ENCODE data around the gene TRIM47. TPM values are rescaled to one million over a fixed set of nuclear protein-coding genes. Genes with fewer than 3 reads are reported as not detected.
A peak's percentile ranks its signal among the peaks of the same experiment; 100 is the strongest.

The TRIM47 gene
- total and polyA plus RNA-seq, 2 of the 13 experiments (the other 11 are each of a cell fraction or from before 2014, with no cell fraction given): 33.5 to 82.0 TPM

GRCh38 chr17:75843577-75844529, 34.5 kb downstream of the TRIM47 start, which contains the start of gene UNC13D (continued):
- TF ChIP-seq NFKB2 (CRISPR knock-in tag; IDR thresholded peaks at IDR 0.05; ENCODE audit: borderline replicate concordance) (peak; percentile 66; the same call in 1 of the 2 replicates), ZNF333 (CRISPR knock-in tag; IDR thresholded peaks at IDR 0.05; ENCODE audit: borderline replicate concordance) (0 out of 2 replicates have a peak, but pooled peaks have one; percentile 47), SIN3A (IDR thresholded peaks at IDR 0.05; ENCODE audit: borderline replicate concordance, low read depth, low read length) (no peak), GMEB1 (CRISPR knock-in tag; IDR thresholded peaks at IDR 0.05; ENCODE audit: borderline replicate concordance) (peak; percentile 39; the same call in 1 of the 2 replicates), ZNF331 (CRISPR knock-in tag; IDR thresholded peaks at IDR 0.05) (peak; percentile 14; the same call in 1 of the 2 replicates), HMG20A (CRISPR knock-in tag; IDR thresholded peaks at IDR 0.05; ENCODE audit: borderline replicate concordance) (peak; percentile 21; the same call in 1 of the 2 replicates), ZNF33B (CRISPR knock-in tag; IDR thresholded peaks at IDR 0.05) (peak; percentile 64; the same call in 1 of the 2 replicates), ZNF768 (CRISPR knock-in tag; IDR thresholded peaks at IDR 0.05) (no peak; the same call in 1 of the 2 replicates), TAF1 (CRISPR knock-in tag; IDR thresholded peaks at IDR 0.05) (peak; percentile 53; the same call in 1 of the 2 replicates), PBX3 (CRISPR knock-in tag; IDR thresholded peaks at IDR 0.05; ENCODE audit: borderline replicate concordance) (no peak), ZNF350 (CRISPR knock-in tag; IDR thresholded peaks at IDR 0.05; ENCODE audit: borderline replicate concordance, low read depth) (peak; percentile 57), TBX3 (IDR thresholded peaks at IDR 0.05; ENCODE audit: borderline replicate concordance) (no peak), ZNF788 (CRISPR knock-in tag; IDR thresholded peaks at IDR 0.05; ENCODE audit: borderline replicate concordance) (peak; percentile 90), ZNF816 (CRISPR knock-in tag; IDR thresholded peaks at IDR 0.05; ENCODE audit: borderline replicate concordance) (peak; percentile 89; the same call in 1 of the 2 replicates), ZEB1 (IDR thresholded peaks at IDR 0.05; ENCODE audit: insufficient replicate concordance, low read depth) (peak; percentile 16), CBFB (CRISPR knock-in tag; IDR thresholded peaks at IDR 0.05) (peak; percentile 17; the same call in 1 of the 2 replicates), PHF21A (CRISPR knock-in tag; IDR thresholded peaks at IDR 0.05) (peak; percentile 42; the same call in 1 of the 2 replicates), IRF2 (CRISPR knock-in tag; IDR thresholded peaks at IDR 0.05) (0 out of 2 replicates have a peak, but pooled peaks have one; percentile 24), SNAPC5 (CRISPR knock-in tag; IDR thresholded peaks at IDR 0.05; ENCODE audit: borderline replicate concordance) (no peak), TAF15 (IDR thresholded peaks at IDR 0.05; ENCODE audit: low read depth, low read length, poor library complexity, severe bottlenecking) (no peak), ZMYM3 (CRISPR knock-in tag; IDR thresholded peaks at IDR 0.05) (0 out of 2 replicates have a peak, but pooled peaks have one; percentile 46), PRDM4 (CRISPR knock-in tag; IDR thresholded peaks at IDR 0.05; ENCODE audit: borderline replicate concordance) (0 out of 2 replicates have a peak, but pooled peaks have one; percentile 72), ZNF549 (CRISPR knock-in tag; IDR thresholded peaks at IDR 0.05) (no peak)

Data from HepG2 (cell line).